ENCODE data around the gene FBXL12. TPM values are rescaled to one million over a fixed set of nuclear protein-coding genes. Genes with fewer than 3 reads are reported as not detected.
A peak's percentile ranks its signal among the peaks of the same experiment; 100 is the strongest.
"Not testable (repeated sequence)": the region's sequence is repeated elsewhere in the genome, so short reads cannot be mapped to it uniquely, and the experiment has no call there.

Gene FBXL12
- polyA plus RNA-seq, 1 experiment = 23.6 TPM

DNA sequence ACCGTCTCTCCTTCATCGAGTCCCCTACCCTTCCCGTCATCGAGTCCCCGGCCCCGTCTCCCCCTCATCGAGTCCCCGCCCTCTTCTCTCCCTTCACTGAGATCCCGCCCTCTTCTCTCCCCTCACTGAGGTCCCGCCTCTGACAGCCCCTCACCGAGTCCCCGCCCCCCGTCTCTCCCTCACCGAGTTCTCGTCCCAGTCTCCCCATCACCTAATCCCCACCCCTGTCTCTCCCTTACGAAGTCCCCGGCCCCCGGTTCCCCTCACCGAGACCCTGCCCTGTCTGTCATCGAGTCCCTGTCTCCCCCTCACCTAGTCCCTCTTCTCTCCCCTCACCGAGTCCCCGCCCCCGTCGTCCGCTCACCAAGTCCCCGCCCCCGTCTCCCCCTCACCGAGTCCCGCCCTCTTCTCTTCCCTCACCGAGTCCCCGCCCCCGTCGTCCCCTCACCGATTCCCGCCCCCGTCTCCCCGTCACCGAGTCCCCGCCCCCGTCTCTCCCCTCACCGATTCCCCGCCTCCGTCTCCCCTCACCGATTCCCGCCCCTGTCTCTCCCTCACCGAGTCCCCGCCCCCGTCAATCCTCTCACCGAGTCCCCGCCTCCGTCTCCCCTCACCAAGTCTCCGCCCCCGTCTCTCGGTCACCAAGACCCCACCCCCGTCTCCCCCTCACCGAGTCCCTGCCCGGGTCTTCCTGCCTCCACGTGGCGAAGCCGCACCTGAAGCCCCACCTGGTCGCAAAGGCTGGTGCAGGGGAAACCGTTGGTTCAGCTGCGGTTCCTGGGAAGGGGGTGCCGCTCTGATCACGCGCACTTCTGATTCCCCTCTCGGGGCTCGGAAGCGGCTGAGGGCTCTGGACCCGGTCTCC is 26.4 kb downstream of the FBXL12 start:
- H3K27ac ChIP-seq (ENCODE audit: low read depth, low read length) = peak overlapping the region; percentile 78
- TF ChIP-seq, protein P1, sequence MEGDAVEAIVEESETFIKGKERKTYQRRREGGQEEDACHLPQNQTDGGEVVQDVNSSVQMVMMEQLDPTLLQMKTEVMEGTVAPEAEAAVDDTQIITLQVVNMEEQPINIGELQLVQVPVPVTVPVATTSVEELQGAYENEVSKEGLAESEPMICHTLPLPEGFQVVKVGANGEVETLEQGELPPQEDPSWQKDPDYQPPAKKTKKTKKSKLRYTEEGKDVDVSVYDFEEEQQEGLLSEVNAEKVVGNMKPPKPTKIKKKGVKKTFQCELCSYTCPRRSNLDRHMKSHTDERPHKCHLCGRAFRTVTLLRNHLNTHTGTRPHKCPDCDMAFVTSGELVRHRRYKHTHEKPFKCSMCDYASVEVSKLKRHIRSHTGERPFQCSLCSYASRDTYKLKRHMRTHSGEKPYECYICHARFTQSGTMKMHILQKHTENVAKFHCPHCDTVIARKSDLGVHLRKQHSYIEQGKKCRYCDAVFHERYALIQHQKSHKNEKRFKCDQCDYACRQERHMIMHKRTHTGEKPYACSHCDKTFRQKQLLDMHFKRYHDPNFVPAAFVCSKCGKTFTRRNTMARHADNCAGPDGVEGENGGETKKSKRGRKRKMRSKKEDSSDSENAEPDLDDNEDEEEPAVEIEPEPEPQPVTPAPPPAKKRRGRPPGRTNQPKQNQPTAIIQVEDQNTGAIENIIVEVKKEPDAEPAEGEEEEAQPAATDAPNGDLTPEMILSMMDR (IDR thresholded peaks at IDR 0.05; ENCODE audit: low read depth, low read length) = no peak
- CTCF ChIA-PET = no interaction called here
- DNase-seq (ENCODE audit: low read depth, low spot score) = peak; percentile 84
- no peaks in the 10 kb centered on the region for H3K27me3 ChIP-seq (ENCODE audit: control insufficient read depth, insufficient read depth, low read length)
- peak overlapping the region; percentile 81 for H3K4me3 ChIP-seq (ENCODE audit: low read depth, low read length)
- POLR2A ChIA-PET = no interaction called here
- H3K9me3 ChIP-seq (ENCODE audit: control insufficient read depth, insufficient read depth, low read length) = peaks cover 7% of the 10 kb centered on the region; the same call in 1 of the 2 replicates

DNA sequence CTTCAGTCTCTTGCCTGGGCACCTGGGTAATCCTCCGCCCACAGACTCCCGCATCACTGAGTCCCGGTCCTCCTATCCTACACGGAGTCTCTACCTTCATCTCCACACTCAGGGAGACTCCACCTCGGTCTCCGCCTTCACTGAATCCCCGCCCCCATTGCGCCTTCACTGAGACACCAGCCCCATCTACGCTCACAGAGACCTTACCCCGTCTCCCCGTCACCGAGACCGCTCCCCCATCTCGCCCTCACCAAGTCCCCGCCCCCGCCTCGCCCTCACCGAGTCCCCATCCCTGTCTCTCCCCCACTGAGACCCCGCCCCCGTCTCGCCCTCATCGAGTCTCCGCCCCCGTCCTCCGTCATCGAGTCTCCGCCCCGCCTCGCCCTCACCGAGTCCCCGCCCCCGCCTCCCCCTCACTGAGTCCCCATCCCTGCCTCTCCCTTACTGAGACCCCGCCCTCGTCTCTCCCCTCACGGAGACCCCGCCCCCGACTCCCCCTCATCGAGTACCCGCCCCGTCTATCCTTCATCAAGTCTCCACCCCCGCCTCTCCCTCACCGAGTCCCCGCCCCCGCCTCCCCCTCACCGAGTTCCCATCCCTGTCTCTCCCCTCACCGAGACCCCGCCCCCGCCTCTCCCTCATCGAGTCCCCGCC is 27.2 kb downstream of the FBXL12 start:
- Histone ChIP-seq H3K4me3 (ENCODE audit: low read depth, low read length) (peak overlapping the region; percentile 81), H3K9me3 (ENCODE audit: control insufficient read depth, insufficient read depth, low read length) (peaks cover 7% of the 10 kb centered on the region; the same call in 1 of the 2 replicates), H3K27ac (ENCODE audit: low read depth, low read length) (peak overlapping the region; percentile 61), H3K27me3 (ENCODE audit: control insufficient read depth, insufficient read depth, low read length) (no peaks in the 10 kb centered on the region)
- TF ChIP-seq, protein P1 (IDR thresholded peaks at IDR 0.05; ENCODE audit: low read depth, low read length) = no peak
- ChIA-PET POLR2A (no interaction called here), CTCF (interaction anchor here (1.6 to 2.5 kb wide), 2 partner anchors 166 to 205 kb away, joined by 15 to 60 read pairs; no protein-coding TSS in a partner anchor)
- peak; percentile 92 for DNase-seq (ENCODE audit: low read depth, low spot score)

DNA sequence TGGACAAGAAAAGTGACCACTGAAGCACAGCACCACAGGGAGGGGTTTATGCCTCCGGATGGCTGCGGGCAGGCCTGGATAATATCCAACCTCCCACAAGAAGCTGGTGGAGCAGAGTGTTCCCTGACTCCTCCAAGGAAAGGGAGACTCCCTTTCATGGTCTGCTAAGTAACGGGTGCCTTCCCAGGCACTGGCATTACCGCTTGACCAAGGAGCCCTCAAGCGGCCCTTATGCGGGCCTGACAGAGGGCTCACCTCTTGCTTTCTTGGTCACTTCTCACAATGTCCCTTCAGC is 27.9 kb downstream of the FBXL12 start:
- H3K27me3 ChIP-seq (ENCODE audit: control insufficient read depth, insufficient read depth, low read length); POLR2A ChIA-PET; H3K4me3 ChIP-seq (ENCODE audit: low read depth, low read length); DNase-seq (ENCODE audit: low read depth, low spot score); H3K27ac ChIP-seq (ENCODE audit: low read depth, low read length): not testable (repeated sequence)
- peaks cover 12% of the 10 kb centered on the region; the same call in 1 of the 2 replicates for H3K9me3 ChIP-seq (ENCODE audit: control insufficient read depth, insufficient read depth, low read length)
- CTCF ChIA-PET = interaction anchor here (0.6 to 2.5 kb wide), 6 partner anchors 165 to 1150 kb away, joined by 4 to 60 read pairs (median 8); partner anchors contain the start of genes ZNF121 and ZNF561

DNA sequence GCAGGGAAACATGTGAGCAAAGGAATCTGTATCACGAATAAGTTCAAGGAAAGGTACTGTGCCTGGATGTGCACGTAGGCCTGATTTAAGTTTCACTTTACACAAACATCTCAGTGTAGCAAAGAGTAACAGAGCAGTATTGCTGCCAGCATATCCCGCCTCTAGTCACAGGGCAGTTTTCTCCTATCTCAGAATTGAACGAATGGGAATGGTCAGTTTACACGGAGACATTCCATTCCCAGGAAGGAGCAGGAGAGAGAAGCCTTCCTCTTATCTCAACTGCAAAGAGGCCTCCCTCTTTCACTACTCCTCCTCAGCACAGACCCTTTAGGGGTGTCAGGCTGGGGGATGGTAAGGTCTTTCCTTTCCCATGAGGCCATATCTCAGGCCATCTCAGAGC is 29.3 kb downstream of the FBXL12 start:
- Histone ChIP-seq H3K9me3 (ENCODE audit: control insufficient read depth, insufficient read depth, low read length) (peaks cover 15% of the 10 kb centered on the region; the same call in 1 of the 2 replicates), H3K4me3 (ENCODE audit: low read depth, low read length) (0 out of 2 replicates have a peak overlapping the region, but pooled peaks have one; percentile 4), H3K27ac (ENCODE audit: low read depth, low read length) (peak overlapping the region; percentile 39)
- CTCF ChIA-PET = interaction anchor here (1.2 to 2.5 kb wide), 4 partner anchors 71 to 205 kb away, joined by 3 to 60 read pairs (median 8); partner anchors contain the start of gene ZNF121
- H3K27me3 ChIP-seq (ENCODE audit: control insufficient read depth, insufficient read depth, low read length); DNase-seq (ENCODE audit: low read depth, low spot score); POLR2A ChIA-PET: not testable (repeated sequence)

DNA sequence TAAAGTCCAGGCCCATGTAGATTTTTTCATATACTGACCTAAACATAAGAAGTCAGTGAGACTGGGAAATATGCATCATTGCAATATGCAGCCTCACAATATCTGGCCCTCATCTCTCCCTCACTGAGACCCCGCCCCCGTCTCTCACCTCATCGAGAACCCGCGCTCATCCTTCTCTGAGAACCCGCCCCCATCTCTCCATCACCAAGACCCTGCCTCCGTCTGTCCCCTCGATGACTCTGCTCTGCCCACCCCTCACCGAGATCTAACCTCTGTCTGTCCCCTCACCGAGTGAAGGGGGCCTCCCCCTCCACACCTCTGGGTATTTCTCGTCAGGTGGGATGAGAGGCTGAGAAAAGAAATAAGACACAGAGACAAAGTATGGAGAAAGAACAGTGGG is 29.8 kb downstream of the FBXL12 start:
- Histone ChIP-seq H3K9me3 (ENCODE audit: control insufficient read depth, insufficient read depth, low read length) (peaks cover 15% of the 10 kb centered on the region; the same call in 1 of the 2 replicates), H3K4me3 (ENCODE audit: low read depth, low read length) (0 out of 2 replicates have a peak overlapping the region, but pooled peaks have one; percentile 4), H3K27me3 (ENCODE audit: control insufficient read depth, insufficient read depth, low read length) (no peaks in the 10 kb centered on the region), H3K27ac (ENCODE audit: low read depth, low read length) (peak overlapping the region; percentile 11)
- CTCF ChIA-PET = interaction anchor here (0.6 to 2.5 kb wide), 6 partner anchors 161 to 472 kb away, joined by 3 to 21 read pairs (median 5); partner anchors contain the start of gene ZNF121
- TF ChIP-seq, protein P1 (IDR thresholded peaks at IDR 0.05; ENCODE audit: low read depth, low read length) = no peak
- POLR2A ChIA-PET = no interaction called here
- DNase-seq (ENCODE audit: low read depth, low spot score) = no peak

DNA sequence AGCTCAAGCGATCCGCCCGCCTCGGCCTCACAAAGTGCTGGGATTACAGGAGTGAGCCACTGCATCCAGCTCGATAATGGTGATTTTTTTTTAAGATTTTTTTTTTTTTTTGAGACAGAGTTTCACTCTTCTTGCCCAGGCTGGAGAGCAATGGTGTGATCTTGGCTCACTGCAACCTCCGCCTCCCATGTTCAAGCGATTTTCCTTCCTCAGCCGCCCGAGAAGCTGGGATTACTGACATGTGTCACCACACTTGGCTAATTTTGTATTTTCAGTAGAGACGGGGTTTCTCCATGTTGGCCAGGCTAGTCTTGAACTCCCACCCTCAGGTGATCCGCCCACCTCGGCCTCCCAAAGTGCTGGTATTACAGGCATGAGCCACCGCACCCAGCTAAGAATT is 30.3 kb downstream of the FBXL12 start:
- H3K9me3 ChIP-seq (ENCODE audit: control insufficient read depth, insufficient read depth, low read length) = peaks cover 15% of the 10 kb centered on the region; the same call in 1 of the 2 replicates
- DNase-seq (ENCODE audit: low read depth, low spot score); H3K27me3 ChIP-seq (ENCODE audit: control insufficient read depth, insufficient read depth, low read length); H3K27ac ChIP-seq (ENCODE audit: low read depth, low read length); POLR2A ChIA-PET; H3K4me3 ChIP-seq (ENCODE audit: low read depth, low read length): not testable (repeated sequence)
- CTCF ChIA-PET = interaction anchor here (0.6 to 2.5 kb wide), 8 partner anchors 161 to 471 kb away, joined by 3 to 21 read pairs (median 5); partner anchors contain the start of gene ZNF121

Measured in AG04450 (cell line).